ENCODE measurements around the gene LRRC8B.
A peak's percentile ranks its signal among the peaks of the same experiment; 100 is the strongest.

- peak; percentile 40 for TF ChIP-seq CTCF (conservative IDR thresholded peaks at IDR 0.05; ENCODE audit: low read length)
- no peak for TF ChIP-seq EZH2phosphoT487 (IDR thresholded peaks at IDR 0.05; ENCODE audit: borderline replicate concordance)
Measured at GRCh38 chr1:89622895-89623294, 98.3 kb downstream of the LRRC8B start.

Data from Loucy (cell line).